RWPE2 (cell line): Measurements from ENCODE around the gene LIFR.

Source experiments
- ATAC-seq: fragments of 200-7000 bp; cut with Tn5 transposase; 3 replicates; pipeline ENCODE4 v1.9.1; 2021; ENCODE audit warnings: low read depth
- DNase-seq: peaks from one replicate; pipeline ENCODE4 v3.0.0-alpha.2; 2020; ENCODE audit warnings: low spot score
- H3K27ac ChIP-seq: fragments of 450-650 bp; 2 replicates; pipeline ENCODE4 v1.5.1; 2017; ENCODE audit warnings: mild to moderate bottlenecking; ENCODE audit not compliant: poor library complexity, severe bottlenecking
- H3K27me3 ChIP-seq: fragments of 250-450 bp; sonication (Bioruptor Pico); 2 replicates; pipeline ENCODE4 v1.5.1; 2021; ENCODE audit warnings: mild to moderate bottlenecking, moderate library complexity; ENCODE audit not compliant: insufficient read depth, poor library complexity, severe bottlenecking
- H3K36me3 ChIP-seq: fragments of 250-450 bp; sonication (Bioruptor Pico); 2 replicates; pipeline ENCODE4 v1.5.1; 2020; ENCODE audit warnings: low read depth, mild to moderate bottlenecking, moderate library complexity
- H3K4me1 ChIP-seq: fragments of 250-450 bp; sonication (Bioruptor Pico); 2 replicates; pipeline ENCODE4 v1.5.1; 2021; ENCODE audit warnings: mild to moderate bottlenecking, moderate library complexity; ENCODE audit not compliant: insufficient read depth, poor library complexity, severe bottlenecking
- H3K4me3 ChIP-seq: fragments of 250-450 bp; sonication (Bioruptor Pico); 2 replicates; pipeline ENCODE4 v1.5.1; 2021; ENCODE audit warnings: mild to moderate bottlenecking, moderate library complexity; ENCODE audit not compliant: severe bottlenecking
- H3K9me3 ChIP-seq: fragments of 250-450 bp; sonication (Bioruptor Pico); 2 replicates; pipeline ENCODE4 v1.5.1; 2021; ENCODE audit warnings: mild to moderate bottlenecking, moderate library complexity; ENCODE audit not compliant: severe bottlenecking
- TF ChIP-seq, protein P1 (sequence below): fragments of 450-650 bp; IDR thresholded peaks from one replicate; pipeline ENCODE4 v1.5.1; 2017; ENCODE audit warnings: mild to moderate bottlenecking, moderate library complexity; ENCODE audit not compliant: poor library complexity, severe bottlenecking

The LIFR gene

DNA sequence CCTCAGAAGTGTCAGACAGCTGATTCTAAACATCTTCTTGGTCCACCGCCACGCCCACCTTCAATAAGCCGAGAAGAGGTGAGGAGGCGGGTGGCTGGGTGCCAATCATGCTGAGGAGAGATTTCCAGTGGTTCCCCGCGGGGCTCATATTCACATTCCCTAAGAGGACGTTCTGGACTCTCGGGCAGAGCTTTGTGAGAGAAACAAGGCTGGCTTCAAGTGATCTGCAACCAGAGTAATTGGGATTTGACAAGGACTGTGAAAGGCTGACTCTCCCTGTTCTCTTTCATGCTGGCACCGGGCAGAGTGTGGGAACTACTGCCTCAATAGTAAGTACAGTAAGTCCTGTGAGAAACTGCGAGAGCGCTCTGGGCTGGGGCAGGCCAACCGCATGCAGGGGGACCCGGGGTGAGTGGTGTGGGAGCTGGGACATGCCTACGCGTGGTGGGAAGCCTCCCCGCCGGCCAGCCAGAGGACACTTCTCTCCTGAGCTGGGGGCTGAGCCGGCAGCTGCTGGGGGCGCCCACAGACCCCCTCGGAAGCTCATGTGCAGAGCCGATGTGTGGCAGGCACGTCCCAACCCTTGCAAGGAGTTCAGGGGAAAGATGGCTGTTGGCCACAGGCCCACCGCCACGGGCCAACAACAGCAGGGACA, 110.9 kb downstream of the LIFR start:
- Histone ChIP-seq H3K9me3 (no peaks in the 10 kb centered on the region), H3K4me1 (no peaks in the 10 kb centered on the region), H3K27me3 (no peaks in the 10 kb centered on the region), H3K27ac (no peak overlapping the region), H3K36me3 (no peaks in the 10 kb centered on the region), H3K4me3 (no peak overlapping the region)
- ATAC-seq (no peak), DNase-seq (no peak)
- TF ChIP-seq, protein P1, sequence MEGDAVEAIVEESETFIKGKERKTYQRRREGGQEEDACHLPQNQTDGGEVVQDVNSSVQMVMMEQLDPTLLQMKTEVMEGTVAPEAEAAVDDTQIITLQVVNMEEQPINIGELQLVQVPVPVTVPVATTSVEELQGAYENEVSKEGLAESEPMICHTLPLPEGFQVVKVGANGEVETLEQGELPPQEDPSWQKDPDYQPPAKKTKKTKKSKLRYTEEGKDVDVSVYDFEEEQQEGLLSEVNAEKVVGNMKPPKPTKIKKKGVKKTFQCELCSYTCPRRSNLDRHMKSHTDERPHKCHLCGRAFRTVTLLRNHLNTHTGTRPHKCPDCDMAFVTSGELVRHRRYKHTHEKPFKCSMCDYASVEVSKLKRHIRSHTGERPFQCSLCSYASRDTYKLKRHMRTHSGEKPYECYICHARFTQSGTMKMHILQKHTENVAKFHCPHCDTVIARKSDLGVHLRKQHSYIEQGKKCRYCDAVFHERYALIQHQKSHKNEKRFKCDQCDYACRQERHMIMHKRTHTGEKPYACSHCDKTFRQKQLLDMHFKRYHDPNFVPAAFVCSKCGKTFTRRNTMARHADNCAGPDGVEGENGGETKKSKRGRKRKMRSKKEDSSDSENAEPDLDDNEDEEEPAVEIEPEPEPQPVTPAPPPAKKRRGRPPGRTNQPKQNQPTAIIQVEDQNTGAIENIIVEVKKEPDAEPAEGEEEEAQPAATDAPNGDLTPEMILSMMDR = no peak

GRCh38 chr5:38443390-38443789, 113.1 kb downstream of the LIFR start:
- no peak for ATAC-seq
- no peak for DNase-seq
- Histone ChIP-seq H3K9me3 (no peaks in the 10 kb centered on the region), H3K4me1 (no peaks in the 10 kb centered on the region), H3K27ac (no peak overlapping the region), H3K36me3 (no peaks in the 10 kb centered on the region), H3K27me3 (no peaks in the 10 kb centered on the region), H3K4me3 (no peak overlapping the region)
- TF ChIP-seq, protein P1 = no peak

DNA sequence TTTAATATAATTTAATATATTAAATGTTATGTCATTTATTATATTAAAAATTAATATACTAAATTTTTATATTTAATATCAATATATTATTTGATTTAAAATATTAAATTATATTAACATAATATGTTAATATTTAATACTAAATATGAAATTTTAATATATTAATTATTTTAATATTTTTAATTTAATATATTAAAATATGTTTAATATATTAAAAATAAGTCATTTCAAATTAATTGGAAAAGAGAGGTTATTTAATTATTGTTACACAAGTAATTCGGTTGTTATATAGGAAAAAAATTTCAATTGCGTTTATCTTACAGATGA, 114.2 kb downstream of the LIFR start:
- ATAC-seq = no peak
- no peak overlapping the region for H3K4me3 ChIP-seq

GRCh38 chr5:38441453-38442246, 114.8 kb downstream of the LIFR start:
- ATAC-seq (peak; percentile 100), DNase-seq (peak; percentile 82)
- Histone ChIP-seq H3K4me1 (no peaks in the 10 kb centered on the region), H3K36me3 (no peaks in the 10 kb centered on the region), H3K27ac (no peak overlapping the region), H3K4me3 (no peak overlapping the region), H3K9me3 (no peaks in the 10 kb centered on the region), H3K27me3 (no peaks in the 10 kb centered on the region)
- TF ChIP-seq, protein P1 = peak; percentile 99

More for the DNA sequence above, 114.2 kb downstream of the LIFR start:
- H3K4me1 ChIP-seq = no peaks in the 10 kb centered on the region
- no peaks in the 10 kb centered on the region for H3K27me3 ChIP-seq
- no peaks in the 10 kb centered on the region for H3K36me3 ChIP-seq
- no peaks in the 10 kb centered on the region for H3K9me3 ChIP-seq
- TF ChIP-seq, protein P1 = no peak
- no peak overlapping the region for H3K27ac ChIP-seq
- no peak for DNase-seq

DNA sequence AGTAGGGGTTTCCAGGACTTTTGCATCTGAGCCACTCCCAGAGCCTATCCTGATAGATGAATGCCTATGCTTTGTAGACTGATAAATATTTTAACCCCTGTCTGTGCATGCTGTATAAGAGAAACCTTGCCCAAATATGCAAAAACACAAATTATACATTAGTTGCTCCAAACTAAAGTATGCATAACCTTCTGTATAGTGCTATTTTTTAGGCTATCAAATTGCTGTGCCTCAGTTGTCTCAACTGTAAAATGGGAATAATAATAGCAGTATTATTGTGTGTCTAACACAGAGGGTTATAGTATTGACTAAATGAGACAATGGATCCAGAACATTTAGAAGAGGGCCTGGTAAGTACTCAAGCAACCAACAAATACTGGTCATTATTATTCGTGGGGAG, 117.7 kb downstream of the LIFR start:
- TF ChIP-seq, protein P1 = no peak
- no peak overlapping the region for H3K27ac ChIP-seq
- H3K4me3 ChIP-seq = no peak overlapping the region
- no peak for ATAC-seq
- H3K27me3 ChIP-seq = no peaks in the 10 kb centered on the region
- no peaks in the 10 kb centered on the region for H3K4me1 ChIP-seq
- H3K36me3 ChIP-seq = no peaks in the 10 kb centered on the region
- no peaks in the 10 kb centered on the region for H3K9me3 ChIP-seq
- DNase-seq = no peak
